OCI-LY3 (cell line): ENCODE results near the gene PPDPF.

Experiments used
- H2AFZ ChIP-seq: fragments of 200-600, 300-600 bp; shearing (Covaris generic); 2 replicates; pipeline ENCODE4 v1.6.0; 2014; ENCODE audit warnings: antibody characterized with exemption, low read depth, low read length
- H3K27ac ChIP-seq: fragments of 200-600, 300-600 bp; sonication (generic); 2 replicates; pipeline ENCODE4 v1.5.1; 2014; ENCODE audit warnings: mild to moderate bottlenecking, low read length, moderate library complexity, mixed read lengths
- H3K27me3 ChIP-seq: fragments of 200-600, 300-600 bp; sonication (generic); 2 replicates; pipeline ENCODE4 v1.6.1; 2014; ENCODE audit warnings: low read depth, low read length, mixed read lengths
- H3K36me3 ChIP-seq: fragments of 200-600, 300-600 bp; sonication (generic); replicated peaks from 2 replicates; pipeline ENCODE3; 2014; ENCODE audit warnings: low read depth, low read length, mixed read lengths
- H3K4me1 ChIP-seq: fragments of 300-600, 200-600 bp; sonication (generic); 2 replicates; pipeline ENCODE4 v1.6.1; 2014; ENCODE audit warnings: low read length, mixed read lengths
- H3K4me2 ChIP-seq: fragments of 200-600, 300-600 bp; sonication (generic); 2 replicates; pipeline ENCODE4 v1.6.1; 2014; ENCODE audit warnings: low read length, mixed read lengths
- H3K4me3 ChIP-seq: fragments of 300-600, 200-600 bp; sonication (generic); 2 replicates; pipeline ENCODE4 v1.5.1; 2014; ENCODE audit warnings: antibody characterized with exemption, mild to moderate bottlenecking, low read length, moderate library complexity
- H3K79me2 ChIP-seq: fragments of 300-600, 200-600 bp; shearing (Covaris generic); 2 replicates; pipeline ENCODE4 v1.6.1; 2014; ENCODE audit warnings: mild to moderate bottlenecking, low read length, mixed read lengths
- H3K9ac ChIP-seq: fragments of 300-600, 200-600 bp; shearing (Covaris generic); 2 replicates; pipeline ENCODE4 v1.6.0; 2014; ENCODE audit warnings: mild to moderate bottlenecking, low read length, moderate library complexity
- H3K9me3 ChIP-seq: fragments of 200-600, 300-600 bp; shearing (Covaris generic); 2 replicates; pipeline ENCODE4 v1.6.1; 2014; ENCODE audit warnings: low read length, mixed read lengths; ENCODE audit not compliant: insufficient read depth
- H4K20me1 ChIP-seq: fragments of 200-600, 300-600 bp; sonication (generic); 2 replicates; pipeline ENCODE4 v1.6.1; 2016; ENCODE audit warnings: low read length, mixed read lengths; ENCODE audit not compliant: insufficient read depth
- CTCF ChIP-seq: fragments of 200-600, 300-600 bp; sonication (generic); IDR thresholded peaks from 2 replicates; pipeline ENCODE4 v1.5.1; 2014; ENCODE audit warnings: antibody characterized with exemption, low read length, low read depth
- EZH2phosphoT487 ChIP-seq: fragments of 200-600 bp; shearing (Covaris generic); IDR thresholded peaks from 2 replicates; pipeline ENCODE4 v1.6.1; 2018; ENCODE audit warnings: antibody characterized with exemption, mixed run types, low read depth

The PPDPF gene

DNA sequence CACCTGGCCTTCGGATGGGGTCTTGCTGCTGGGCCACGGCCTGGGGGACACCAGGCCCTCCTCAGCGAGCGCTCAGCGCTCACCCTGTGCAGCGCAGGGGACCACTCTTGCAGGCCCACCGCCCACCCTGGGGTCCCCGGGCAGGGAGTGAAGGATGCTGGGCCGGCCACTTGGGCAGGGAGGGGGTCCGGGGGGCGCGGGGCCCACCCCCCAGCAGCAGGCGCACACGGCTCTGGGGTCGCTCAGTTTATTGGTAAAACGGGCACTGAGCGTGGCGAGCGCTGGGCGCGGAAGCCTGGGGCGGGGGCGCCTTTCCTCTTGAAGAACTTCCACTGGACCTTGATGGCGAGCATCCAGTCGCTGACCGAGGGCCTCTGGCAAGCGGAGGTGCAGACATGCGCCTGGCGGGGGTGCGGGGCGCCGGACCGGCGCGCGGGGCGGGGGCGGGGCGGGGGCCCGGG lies 32.8 kb upstream of the PPDPF start:
- H3K27ac ChIP-seq, result no peak overlapping the region
- H2AFZ ChIP-seq, result no peak overlapping the region
- no peaks in the 10 kb centered on the region for H3K4me1 ChIP-seq
- H3K4me3 ChIP-seq, result no peak overlapping the region
- TF ChIP-seq EZH2phosphoT487, result no peak
- no peak for TF ChIP-seq CTCF
- H3K9ac ChIP-seq, result no peak overlapping the region
- H3K9me3 ChIP-seq, result no peaks in the 10 kb centered on the region
- no peaks in the 10 kb centered on the region for H3K79me2 ChIP-seq
- no peak overlapping the region for H3K4me2 ChIP-seq
- H3K36me3 ChIP-seq, result no peaks in the 10 kb centered on the region
- no peaks in the 10 kb centered on the region for H3K27me3 ChIP-seq
- no peaks in the 10 kb centered on the region for H4K20me1 ChIP-seq

DNA sequence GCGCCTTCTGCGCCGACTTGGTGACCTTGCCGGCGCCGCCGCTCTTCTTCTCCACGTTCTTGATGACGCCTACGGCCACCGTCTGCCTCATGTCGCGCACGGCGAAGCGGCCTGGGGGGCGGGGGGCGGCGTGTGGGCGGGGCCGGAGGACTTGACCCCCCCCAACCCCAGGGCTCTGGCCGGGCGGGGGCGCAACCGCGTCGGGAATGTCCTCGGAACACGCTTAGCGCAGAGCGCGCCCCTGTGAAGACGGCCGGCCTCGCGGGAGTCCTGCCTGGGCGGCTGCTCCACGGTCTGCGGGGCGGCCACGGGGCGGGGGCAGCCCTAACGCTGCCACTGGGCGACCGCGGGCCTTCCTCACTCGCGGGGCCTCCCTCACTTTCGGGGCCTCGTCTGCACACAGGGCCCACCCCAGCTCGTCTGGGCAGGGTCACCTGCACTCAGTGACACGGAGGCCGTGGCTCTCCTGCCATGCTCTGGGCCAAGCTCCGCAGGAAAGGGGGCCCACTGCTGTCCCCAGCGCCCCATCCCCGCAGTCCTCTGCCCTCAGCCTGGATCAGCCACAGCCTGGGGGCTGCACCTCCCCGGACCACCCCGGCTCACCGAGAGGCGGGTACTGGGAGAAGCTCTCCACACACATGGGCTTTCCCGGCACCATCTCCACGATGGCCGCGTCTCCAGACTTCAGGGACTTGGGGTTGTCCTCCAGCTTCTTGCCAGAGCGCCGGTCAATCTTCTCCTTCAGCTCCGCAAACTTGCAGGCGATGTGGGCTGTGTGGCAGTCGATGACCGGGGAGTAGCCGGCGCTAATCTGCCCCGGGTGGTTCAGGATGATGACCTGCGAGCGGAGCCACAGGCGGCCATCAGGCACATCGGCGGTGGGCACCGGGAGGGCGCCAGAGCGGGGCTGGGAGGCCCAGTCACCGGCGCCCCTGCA lies 32.0 kb upstream of the PPDPF start:
- Histone ChIP-seq H3K4me3 (no peak overlapping the region), H3K36me3 (no peaks in the 10 kb centered on the region), H3K4me2 (no peak overlapping the region), H2AFZ (no peak overlapping the region), H3K9ac (no peak overlapping the region), H4K20me1 (no peaks in the 10 kb centered on the region), H3K27ac (no peak overlapping the region), H3K9me3 (no peaks in the 10 kb centered on the region), H3K27me3 (no peaks in the 10 kb centered on the region), H3K79me2 (no peaks in the 10 kb centered on the region), H3K4me1 (no peaks in the 10 kb centered on the region)
- TF ChIP-seq CTCF (no peak), EZH2phosphoT487 (no peak)

DNA sequence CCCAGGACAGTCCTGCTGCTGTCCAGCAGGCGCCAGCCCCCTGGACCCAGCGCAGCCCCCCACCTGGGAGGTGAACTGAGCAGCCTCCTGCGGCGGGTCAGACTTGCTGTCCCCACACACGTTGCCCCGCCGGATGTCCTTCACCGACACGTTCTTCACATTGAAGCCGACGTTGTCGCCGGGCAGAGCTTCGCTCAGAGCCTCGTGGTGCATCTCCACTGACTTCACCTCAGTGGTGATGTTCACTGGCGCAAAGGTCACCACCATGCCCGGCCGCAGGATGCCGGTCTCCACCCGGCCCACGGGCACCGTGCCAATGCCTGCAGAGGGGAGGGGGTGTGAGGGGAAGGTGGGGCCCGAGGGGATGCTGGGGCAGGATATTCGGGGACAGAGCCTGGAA lies 30.1 kb upstream of the PPDPF start:
- Histone ChIP-seq H3K27ac (no peak overlapping the region), H3K79me2 (no peaks in the 10 kb centered on the region), H3K4me3 (no peak overlapping the region), H3K4me1 (no peaks in the 10 kb centered on the region), H3K36me3 (no peaks in the 10 kb centered on the region), H3K9me3 (no peaks in the 10 kb centered on the region), H3K4me2 (no peak overlapping the region), H4K20me1 (no peaks in the 10 kb centered on the region), H2AFZ (no peak overlapping the region), H3K27me3 (no peaks in the 10 kb centered on the region), H3K9ac (no peak overlapping the region)
- TF ChIP-seq EZH2phosphoT487 (no peak), CTCF (no peak)

GRCh38 chr20:63491078-63491477 lies 29.5 kb upstream of the PPDPF start:
- Histone ChIP-seq H3K4me2 (no peak overlapping the region), H3K27ac (no peak overlapping the region), H3K9ac (no peak overlapping the region), H3K4me1 (no peaks in the 10 kb centered on the region), H3K36me3 (no peaks in the 10 kb centered on the region), H3K4me3 (no peak overlapping the region), H3K79me2 (no peaks in the 10 kb centered on the region), H4K20me1 (no peaks in the 10 kb centered on the region), H2AFZ (no peak overlapping the region), H3K27me3 (no peaks in the 10 kb centered on the region), H3K9me3 (no peaks in the 10 kb centered on the region)
- TF ChIP-seq CTCF (no peak), EZH2phosphoT487 (no peak)
